Activated CD8-positive, alpha-beta T cell treated with anti-CD3 and anti-CD28 coated beads for 36 hours (primary cell): ENCODE data around the gene PRDM16. TPM values are rescaled to one million over a fixed set of nuclear protein-coding genes. Genes with fewer than 3 reads are reported as not detected.

Source experiments
- ATAC-seq: fragments of 200-7000 bp; cut with Tn5 transposase; one replicate; pipeline ENCODE4 v1.10.0; 2021; ENCODE audit warnings: mild to moderate bottlenecking, moderate library complexity
- CTCF ChIA-PET: fragments of 350-600 bp; sonication (Branson Sonifier 250); formaldehyde crosslinking; loops from one replicate; lab custom pipeline; 2021; ENCODE audit warnings: antibody characterized with exemption; lab: Charles Lee
- POLR2A ChIA-PET: fragments of 350-600 bp; sonication (Branson Sonifier 250); formaldehyde crosslinking; loops from one replicate; lab custom pipeline; 2021; ENCODE audit warnings: antibody characterized with exemption; lab: Charles Lee
- DNase-seq: peaks from one replicate; pipeline ENCODE4 v3.0.0-alpha.2; 2020
- H3K27ac Mint-ChIP-seq: one replicate; pipeline ENCODE4 v1.8.0; 2021; ENCODE audit warnings: mild to moderate bottlenecking, mixed read lengths
- H3K27me3 Mint-ChIP-seq: one replicate; pipeline ENCODE4 v1.8.0; 2021; ENCODE audit warnings: mixed read lengths
- H3K36me3 Mint-ChIP-seq: one replicate; pipeline ENCODE4 v1.8.0; 2021; ENCODE audit warnings: low read depth, mixed read lengths
- H3K4me1 Mint-ChIP-seq: one replicate; pipeline ENCODE4 v1.8.0; 2021; ENCODE audit warnings: low read depth, mixed read lengths
- H3K4me3 Mint-ChIP-seq: one replicate; pipeline ENCODE4 v1.8.0; 2021; ENCODE audit warnings: mild to moderate bottlenecking, moderate library complexity, mixed read lengths
- H3K9me3 Mint-ChIP-seq: one replicate; pipeline ENCODE4 v1.8.0; 2021; ENCODE audit warnings: mixed read lengths
- CTCF ChIP-seq: fragments of 200-600 bp; IDR thresholded peaks from one replicate; pipeline ENCODE4 v1.8.0; 2022; ENCODE audit warnings: antibody characterized with exemption, mild to moderate bottlenecking
- intact Hi-C: fragments of 100-400 bp; cut with micrococcal nuclease; formaldehyde crosslinking; loops from one replicate; pipeline ENCODE4 v1.10.0; 2022
- total RNA-seq, 2 experiments: library from RNA; stranded (reverse); gene quantifications; one replicate each; pipeline ENCODE4 v1.2.3, GENCODE V29; 2021

The PRDM16 gene
- total RNA-seq, 2 experiments from 2014 or later, result 0.29 to 0.49 TPM

- ChIA-PET CTCF (no interaction called here), POLR2A (no interaction called here)
- no peak for TF ChIP-seq CTCF
- Mint-ChIP-seq H3K4me3 (no peak overlapping the region), H3K4me1 (no peaks in the 10 kb centered on the region), H3K36me3 (no peaks in the 10 kb centered on the region), H3K27me3 (no peaks in the 10 kb centered on the region), H3K9me3 (peaks cover 16% of the 10 kb centered on the region), H3K27ac (no peak overlapping the region)
- ATAC-seq (no peak), DNase-seq (no peak)
- intact Hi-C loops, result no loop called here
These were observed 271.7 kb downstream of the PRDM16 start for GRCh38 chr1:3340548-3341235.

GRCh38 chr1:3341236-3341994 is 272.4 kb downstream of the PRDM16 start:
- CTCF ChIA-PET, result no interaction called here
- intact Hi-C loops, result no loop called here
- Mint-ChIP-seq H3K27me3 (no peaks in the 10 kb centered on the region), H3K27ac (no peak overlapping the region), H3K9me3 (peaks cover 16% of the 10 kb centered on the region), H3K4me3 (no peak overlapping the region), H3K36me3 (no peaks in the 10 kb centered on the region), H3K4me1 (no peaks in the 10 kb centered on the region)
- no peak for ATAC-seq
- TF ChIP-seq CTCF, result no peak
- no peak for DNase-seq
- POLR2A ChIA-PET, result no interaction called here

GRCh38 chr1:3342960-3343359 is 274.0 kb downstream of the PRDM16 start:
- no peak for TF ChIP-seq CTCF
- DNase-seq (no peak), ATAC-seq (no peak)
- Mint-ChIP-seq H3K27ac (no peak overlapping the region), H3K4me3 (no peak overlapping the region), H3K9me3 (peaks cover 16% of the 10 kb centered on the region), H3K27me3 (no peaks in the 10 kb centered on the region), H3K4me1 (no peaks in the 10 kb centered on the region), H3K36me3 (no peaks in the 10 kb centered on the region)
- CTCF ChIA-PET, result no interaction called here
- POLR2A ChIA-PET, result no interaction called here
- intact Hi-C loops, result no loop called here

GRCh38 chr1:3344395-3344794 is 275.4 kb downstream of the PRDM16 start:
- CTCF ChIA-PET, result no interaction called here
- H3K27me3 Mint-ChIP-seq, result no peaks in the 10 kb centered on the region
- POLR2A ChIA-PET, result no interaction called here
- ATAC-seq, result no peak
- no peaks in the 10 kb centered on the region for H3K36me3 Mint-ChIP-seq
- TF ChIP-seq CTCF, result no peak
- H3K9me3 Mint-ChIP-seq, result peaks cover 16% of the 10 kb centered on the region
- H3K27ac Mint-ChIP-seq, result no peak overlapping the region
- H3K4me3 Mint-ChIP-seq, result no peak overlapping the region
- no peak for DNase-seq
- no peaks in the 10 kb centered on the region for H3K4me1 Mint-ChIP-seq
- intact Hi-C loops, result no loop called here

GRCh38 chr1:3345792-3346191 is 276.8 kb downstream of the PRDM16 start:
- Mint-ChIP-seq H3K9me3 (peaks cover 16% of the 10 kb centered on the region), H3K27ac (no peak overlapping the region), H3K4me3 (no peak overlapping the region), H3K27me3 (no peaks in the 10 kb centered on the region), H3K4me1 (no peaks in the 10 kb centered on the region), H3K36me3 (no peaks in the 10 kb centered on the region)
- TF ChIP-seq CTCF, result no peak
- ChIA-PET CTCF (no interaction called here), POLR2A (no interaction called here)
- no peak for DNase-seq
- ATAC-seq, result no peak
- intact Hi-C loops, result no loop called here
